Suprapubic skin (tissue), 4 donors: ENCODE results near the gene DDAH1. TPM values are rescaled to one million over a fixed set of nuclear protein-coding genes. Genes with fewer than 3 reads are reported as not detected.

ENCODE experiments used
- DNase-seq, 2 donors: peaks; one replicate each; pipeline ENCODE4 v3.0.0-alpha.2; 2019; ENCODE audit warnings: low spot score in 2 of 2
- H3K27ac ChIP-seq: fragments of 200-600 bp; sonication (generic); one replicate; pipeline ENCODE4 v1.5.1; 2019
- H3K27me3 ChIP-seq: fragments of 200-600 bp; sonication (generic); one replicate; pipeline ENCODE4 v1.5.1; 2019
- H3K36me3 ChIP-seq: fragments of 200-600 bp; sonication (generic); one replicate; pipeline ENCODE4 v1.5.1; 2019
- H3K4me1 ChIP-seq: fragments of 200-600 bp; sonication (generic); one replicate; pipeline ENCODE4 v1.5.1; 2019
- H3K4me3 ChIP-seq: fragments of 200-600 bp; sonication (generic); one replicate; pipeline ENCODE4 v1.5.1; 2019; ENCODE audit warnings: mild to moderate bottlenecking
- H3K9me3 ChIP-seq: fragments of 200-600 bp; sonication (generic); one replicate; pipeline ENCODE4 v1.5.1; 2019
- EP300 ChIP-seq: sonication (generic); formaldehyde crosslinking; IDR thresholded peaks from one replicate; pipeline ENCODE4 v1.6.1; 2017; ENCODE audit warnings: antibody characterized with exemption
- POLR2A ChIP-seq, 2 donors: fragments of 450-650 bp; IDR thresholded peaks; one replicate each; pipeline ENCODE4 v1.6.1; 2017; ENCODE audit warnings: antibody characterized with exemption in 2 of 2, mild to moderate bottlenecking in 2 of 2, moderate library complexity in 2 of 2
- POLR2AphosphoS5 ChIP-seq, 3 donors: sonication (generic); formaldehyde crosslinking; IDR thresholded peaks; one replicate each; pipeline ENCODE4 v1.6.1; 2017; ENCODE audit warnings: antibody characterized with exemption in 3 of 3
- WGBS: methylation state at CpG from one replicate; pipeline ENCODE4 v1.1.5; 2018; 5-methylcytosine and 5-hydroxymethylcytosine counted together
- total RNA-seq, 4 donors: library from RNA; depleted of rRNA; stranded (reverse); fragments of >200 nt; gene quantifications; one replicate each; pipeline ENCODE4 v1.1.0, GENCODE V29; 2016
- TF ChIP-seq, protein P1 (sequence below), 2 donors: fragments of 200-600 bp in 1 of 2; fragments of 450-650 bp in 1 of 2; sonication (generic) in 1 of 2; IDR thresholded peaks; one replicate each; pipeline ENCODE4 v1.5.1; 2016 to 2019; ENCODE audit warnings: antibody characterized with exemption in 2 of 2, mild to moderate bottlenecking in 1 of 2, moderate library complexity in 1 of 2

DDAH1 gene
- total RNA-seq, 4 donors from 2014 or later, result 10.4 to 19.6 (median 15.5) TPM

DNA sequence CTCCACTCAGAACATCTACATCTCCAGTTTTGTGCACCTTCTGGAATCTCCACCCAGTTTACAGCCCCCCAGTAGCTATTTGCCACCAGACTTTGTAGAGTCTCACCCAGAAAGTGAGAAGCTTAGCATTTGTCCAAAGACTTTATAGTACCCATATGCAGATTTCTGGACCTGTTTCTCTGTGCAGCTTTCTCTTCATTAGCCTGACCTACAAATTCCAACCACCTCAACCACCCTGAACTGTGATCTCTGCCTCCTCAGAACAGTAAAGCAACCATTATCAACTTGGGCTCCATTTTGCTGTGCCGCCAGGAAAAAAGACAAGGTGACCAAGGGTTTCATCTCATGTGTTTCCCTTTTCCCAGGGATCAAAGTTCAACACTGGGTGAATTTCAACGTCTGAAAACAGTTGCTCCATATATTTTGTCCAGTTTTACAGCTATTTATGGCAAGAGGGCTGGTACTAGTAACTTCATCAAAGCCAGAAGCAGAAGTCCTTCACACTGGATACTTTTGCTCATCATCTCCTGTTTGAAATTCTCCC is 36.5 kb upstream of the DDAH1 start:
- no peaks in the 10 kb centered on the region for H3K27me3 ChIP-seq
- H3K4me1 ChIP-seq, result peaks cover under 1% of the 10 kb centered on the region
- H3K4me3 ChIP-seq, result no peak overlapping the region
- no peak overlapping the region for H3K27ac ChIP-seq
- WGBS, result 100% methylated on average over 2 of the region's 2 CpGs
- no peak for DNase-seq
- no peak for TF ChIP-seq POLR2A (IDR thresholded peaks at IDR 0.05)
- TF ChIP-seq EP300, result no peak
- H3K9me3 ChIP-seq, result peaks cover 5% of the 10 kb centered on the region
- H3K36me3 ChIP-seq, result no peaks in the 10 kb centered on the region

DNA sequence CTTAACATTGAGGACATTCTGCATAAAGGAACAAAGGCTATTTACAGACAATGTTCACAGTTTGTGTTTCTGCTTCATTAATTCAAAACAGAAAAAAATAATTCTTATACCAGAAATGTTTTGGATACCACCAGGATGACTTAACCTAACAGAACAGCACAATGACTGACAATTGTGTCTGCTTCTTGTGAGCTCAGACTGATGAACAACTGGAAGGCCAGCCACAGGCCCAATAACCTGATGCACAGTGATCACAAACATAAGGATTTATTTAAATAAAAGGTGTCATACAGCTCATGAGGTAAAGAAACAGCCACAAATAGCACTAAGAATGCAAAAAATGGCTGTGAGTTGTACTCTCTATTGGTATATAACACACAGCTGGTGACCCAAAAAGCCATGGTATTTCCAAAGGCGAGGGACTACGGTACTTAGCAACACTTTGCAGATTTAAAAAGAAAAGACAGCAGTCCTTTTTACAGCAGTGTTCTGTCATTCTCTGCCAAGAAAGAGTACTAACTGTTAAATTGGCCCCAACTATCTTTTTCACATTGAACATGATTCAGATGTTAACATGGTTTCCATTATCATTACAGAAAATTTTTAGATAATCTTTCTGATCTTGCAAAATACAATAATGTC is 32.1 kb upstream of the DDAH1 start:
- Histone ChIP-seq H3K36me3 (no peaks in the 10 kb centered on the region), H3K4me1 (peaks cover 15% of the 10 kb centered on the region), H3K4me3 (no peak overlapping the region), H3K9me3 (peaks cover 5% of the 10 kb centered on the region), H3K27ac (no peak overlapping the region), H3K27me3 (no peaks in the 10 kb centered on the region)
- 52% methylated on average over 2 of the region's 2 CpGs for WGBS
- TF ChIP-seq, protein P1, sequence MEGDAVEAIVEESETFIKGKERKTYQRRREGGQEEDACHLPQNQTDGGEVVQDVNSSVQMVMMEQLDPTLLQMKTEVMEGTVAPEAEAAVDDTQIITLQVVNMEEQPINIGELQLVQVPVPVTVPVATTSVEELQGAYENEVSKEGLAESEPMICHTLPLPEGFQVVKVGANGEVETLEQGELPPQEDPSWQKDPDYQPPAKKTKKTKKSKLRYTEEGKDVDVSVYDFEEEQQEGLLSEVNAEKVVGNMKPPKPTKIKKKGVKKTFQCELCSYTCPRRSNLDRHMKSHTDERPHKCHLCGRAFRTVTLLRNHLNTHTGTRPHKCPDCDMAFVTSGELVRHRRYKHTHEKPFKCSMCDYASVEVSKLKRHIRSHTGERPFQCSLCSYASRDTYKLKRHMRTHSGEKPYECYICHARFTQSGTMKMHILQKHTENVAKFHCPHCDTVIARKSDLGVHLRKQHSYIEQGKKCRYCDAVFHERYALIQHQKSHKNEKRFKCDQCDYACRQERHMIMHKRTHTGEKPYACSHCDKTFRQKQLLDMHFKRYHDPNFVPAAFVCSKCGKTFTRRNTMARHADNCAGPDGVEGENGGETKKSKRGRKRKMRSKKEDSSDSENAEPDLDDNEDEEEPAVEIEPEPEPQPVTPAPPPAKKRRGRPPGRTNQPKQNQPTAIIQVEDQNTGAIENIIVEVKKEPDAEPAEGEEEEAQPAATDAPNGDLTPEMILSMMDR (IDR thresholded peaks at IDR 0.05), result no peak
- TF ChIP-seq EP300, result no peak
- TF ChIP-seq POLR2A (IDR thresholded peaks at IDR 0.05), result no peak
- no peak for DNase-seq

DNA sequence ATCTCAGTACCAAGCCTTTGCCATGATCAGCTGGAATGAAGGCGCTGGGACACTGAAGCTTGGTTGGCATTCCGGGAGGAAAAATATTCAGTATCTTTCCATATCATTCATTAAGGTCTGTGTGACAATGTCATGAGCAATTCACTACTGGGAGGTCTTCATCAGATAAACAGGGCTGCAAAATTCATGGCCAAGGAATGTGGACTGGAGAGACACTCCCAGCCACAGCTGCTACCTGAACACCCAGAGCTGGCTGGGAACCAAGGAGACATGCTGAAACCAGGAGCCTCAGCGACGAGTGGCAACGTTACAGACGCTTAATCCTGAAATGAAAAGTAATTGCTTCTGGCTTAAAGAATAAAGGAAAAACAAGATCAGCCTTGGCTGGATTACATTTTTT is 30.6 kb upstream of the DDAH1 start:
- WGBS, result 51% methylated on average over 6 of the region's 6 CpGs
- no peak for DNase-seq
- H3K9me3 ChIP-seq, result peaks cover under 1% of the 10 kb centered on the region
- peak overlapping the region; percentile 22 for H3K27ac ChIP-seq
- TF ChIP-seq EP300 (no peak), POLR2A (IDR thresholded peaks at IDR 0.05) (no peak), POLR2AphosphoS5 (IDR thresholded peaks at IDR 0.05) (no peak)
- TF ChIP-seq, protein P1 (IDR thresholded peaks at IDR 0.05), result no peak
- peaks cover 15% of the 10 kb centered on the region for H3K4me1 ChIP-seq
- H3K36me3 ChIP-seq, result no peaks in the 10 kb centered on the region
- H3K4me3 ChIP-seq, result no peak overlapping the region
- no peaks in the 10 kb centered on the region for H3K27me3 ChIP-seq

DNA sequence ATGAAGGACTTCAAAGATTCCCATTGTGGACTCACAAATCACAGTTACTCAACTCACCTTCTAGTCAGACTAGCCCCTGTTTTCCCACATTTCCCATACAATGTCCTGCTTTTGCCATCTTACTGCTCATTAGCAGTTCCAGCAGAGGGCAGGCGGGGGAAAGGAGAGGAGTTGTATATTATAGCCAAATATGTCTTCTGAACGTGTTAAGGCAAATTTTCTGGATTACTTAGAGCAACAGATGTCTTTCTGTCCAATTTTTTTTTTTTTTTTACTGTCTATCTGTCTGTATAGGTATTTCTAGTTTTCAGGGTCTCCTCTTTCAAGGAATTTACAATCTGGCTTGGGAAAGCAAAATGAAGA is 29.9 kb upstream of the DDAH1 start:
- Histone ChIP-seq H3K4me3 (no peak overlapping the region), H3K9me3 (no peaks in the 10 kb centered on the region), H3K27ac (peak overlapping the region; percentile 22), H3K27me3 (no peaks in the 10 kb centered on the region), H3K36me3 (no peaks in the 10 kb centered on the region), H3K4me1 (peaks cover 15% of the 10 kb centered on the region)
- no peak for DNase-seq
- WGBS, result 47% methylated on average over 2 of the region's 2 CpGs
- no peak for TF ChIP-seq EP300
- TF ChIP-seq, protein P1 (IDR thresholded peaks at IDR 0.05), result peak; percentile 6 to 8

DNA sequence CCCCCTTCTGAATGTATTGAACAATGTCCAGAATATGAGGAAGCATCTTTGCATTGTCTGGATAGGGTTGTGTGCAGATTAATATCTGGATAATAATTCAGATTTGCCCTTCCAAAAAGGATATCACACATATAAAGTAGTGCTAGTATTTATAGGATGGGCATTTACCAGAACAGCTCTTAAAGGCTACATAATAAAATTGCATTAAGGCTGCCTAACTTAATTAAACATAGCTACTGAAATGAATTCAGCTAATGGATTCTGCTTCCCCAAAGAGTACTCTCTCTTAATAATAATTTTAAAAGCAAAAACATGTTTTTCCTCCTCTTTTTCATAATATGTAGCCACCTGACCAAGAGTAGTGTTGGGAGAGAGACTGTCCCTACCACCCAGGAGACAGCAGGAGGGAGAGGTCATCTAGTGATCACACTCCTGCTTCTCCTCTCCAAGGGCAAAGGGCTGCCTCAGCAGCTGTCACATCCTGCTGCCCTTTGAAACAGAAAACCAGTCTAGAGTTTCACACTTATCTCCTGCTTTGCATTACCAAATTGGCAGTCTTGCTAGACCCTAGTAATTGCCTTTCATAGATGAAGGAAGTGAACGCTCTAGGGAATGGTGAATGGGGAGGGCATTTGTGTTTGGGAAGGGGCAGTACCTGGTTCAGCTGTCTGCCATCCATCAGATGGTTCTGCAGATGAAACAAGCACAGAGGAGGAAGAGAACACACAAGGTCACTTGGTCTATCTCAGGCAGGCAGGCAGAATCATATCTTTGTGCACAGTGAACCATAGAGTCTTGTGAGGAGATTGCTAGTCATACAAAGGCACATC is 29.3 kb upstream of the DDAH1 start:
- no peaks in the 10 kb centered on the region for H3K27me3 ChIP-seq
- no peak overlapping the region for H3K4me3 ChIP-seq
- peaks cover 15% of the 10 kb centered on the region for H3K4me1 ChIP-seq
- H3K9me3 ChIP-seq, result no peaks in the 10 kb centered on the region
- TF ChIP-seq, protein P1 (IDR thresholded peaks at IDR 0.05), result no peak
- TF ChIP-seq EP300 (no peak), POLR2AphosphoS5 (IDR thresholded peaks at IDR 0.05) (no peak), POLR2A (IDR thresholded peaks at IDR 0.05) (no peak)
- no peak overlapping the region for H3K27ac ChIP-seq
- WGBS, result 68% methylated on average over 1 of the region's 1 CpG
- no peak for DNase-seq
- no peaks in the 10 kb centered on the region for H3K36me3 ChIP-seq
